NB4 (cell line): Measurements from ENCODE around the gene PTPN1.

Source experiments
- DNase-seq: peaks from one replicate; pipeline ENCODE4 v3.0.0; 2010; ENCODE audit warnings: low read depth
- H3K4me3 ChIP-seq: one replicate; pipeline ENCODE4 v1.5.1; 2011; ENCODE audit warnings: mild to moderate bottlenecking, low read depth, low read length, moderate library complexity
- MAX ChIP-seq: IDR thresholded peaks from 2 replicates; pipeline ENCODE4 v1.6.1; 2011; ENCODE audit warnings: low read depth, low read length
- MYC ChIP-seq: IDR thresholded peaks from 2 replicates; pipeline ENCODE4 v1.6.1; 2011; ENCODE audit warnings: low read depth, low read length
- POLR2A ChIP-seq: IDR thresholded peaks from 2 replicates; pipeline ENCODE4 v1.6.1; 2011; ENCODE audit warnings: mild to moderate bottlenecking; ENCODE audit not compliant: insufficient read length; ENCODE audit errors: extremely low read depth
- TF ChIP-seq, protein P1 (sequence below): IDR thresholded peaks from one replicate; pipeline ENCODE4 v1.5.1; 2012; ENCODE audit warnings: low read depth, low read length

PTPN1 gene

DNA sequence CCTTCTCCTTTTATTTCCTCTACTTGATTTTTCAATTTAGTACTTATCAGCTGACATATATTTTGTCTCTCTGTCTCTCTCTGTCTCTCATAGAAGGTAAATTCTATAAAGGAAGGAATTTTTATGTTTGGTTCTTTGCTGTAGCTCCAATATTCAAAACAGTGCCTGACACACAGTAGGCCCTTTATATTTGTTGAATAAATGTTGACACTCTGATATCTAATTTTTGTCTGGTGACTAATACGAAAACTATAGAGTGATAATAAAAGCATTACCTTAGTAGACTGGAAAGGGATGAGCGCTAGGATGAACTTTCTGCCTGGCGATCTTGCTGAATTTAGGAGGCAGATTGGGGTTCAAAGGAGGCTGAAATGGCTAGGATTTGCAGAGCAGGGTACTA lies 42.8 kb downstream of the PTPN1 start:
- TF ChIP-seq MAX, result no peak
- TF ChIP-seq, protein P1, sequence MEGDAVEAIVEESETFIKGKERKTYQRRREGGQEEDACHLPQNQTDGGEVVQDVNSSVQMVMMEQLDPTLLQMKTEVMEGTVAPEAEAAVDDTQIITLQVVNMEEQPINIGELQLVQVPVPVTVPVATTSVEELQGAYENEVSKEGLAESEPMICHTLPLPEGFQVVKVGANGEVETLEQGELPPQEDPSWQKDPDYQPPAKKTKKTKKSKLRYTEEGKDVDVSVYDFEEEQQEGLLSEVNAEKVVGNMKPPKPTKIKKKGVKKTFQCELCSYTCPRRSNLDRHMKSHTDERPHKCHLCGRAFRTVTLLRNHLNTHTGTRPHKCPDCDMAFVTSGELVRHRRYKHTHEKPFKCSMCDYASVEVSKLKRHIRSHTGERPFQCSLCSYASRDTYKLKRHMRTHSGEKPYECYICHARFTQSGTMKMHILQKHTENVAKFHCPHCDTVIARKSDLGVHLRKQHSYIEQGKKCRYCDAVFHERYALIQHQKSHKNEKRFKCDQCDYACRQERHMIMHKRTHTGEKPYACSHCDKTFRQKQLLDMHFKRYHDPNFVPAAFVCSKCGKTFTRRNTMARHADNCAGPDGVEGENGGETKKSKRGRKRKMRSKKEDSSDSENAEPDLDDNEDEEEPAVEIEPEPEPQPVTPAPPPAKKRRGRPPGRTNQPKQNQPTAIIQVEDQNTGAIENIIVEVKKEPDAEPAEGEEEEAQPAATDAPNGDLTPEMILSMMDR, result no peak
- no peak for TF ChIP-seq POLR2A
- TF ChIP-seq MYC, result no peak
- DNase-seq, result no peak

GRCh38 chr20:50554694-50555579 lies 44.8 kb downstream of the PTPN1 start:
- no peak overlapping the region for H3K4me3 ChIP-seq
- TF ChIP-seq MAX (no peak), MYC (no peak), POLR2A (no peak)
- TF ChIP-seq, protein P1, result no peak
- DNase-seq, result no peak

More for the DNA sequence above, 42.8 kb downstream of the PTPN1 start:
- H3K4me3 ChIP-seq, result no peak overlapping the region

GRCh38 chr20:50555662-50556061 lies 45.5 kb downstream of the PTPN1 start:
- H3K4me3 ChIP-seq, result no peak overlapping the region
- no peak for TF ChIP-seq POLR2A
- no peak for DNase-seq

- H3K4me3 ChIP-seq, result no peak overlapping the region
- TF ChIP-seq POLR2A, result no peak
- TF ChIP-seq MAX, result no peak
- no peak for TF ChIP-seq MYC
- TF ChIP-seq, protein P1, result no peak
- DNase-seq, result no peak
Measured at GRCh38 chr20:50557549-50558134, 47.5 kb downstream of the PTPN1 start.

GRCh38 chr20:50558483-50558925 lies 48.3 kb downstream of the PTPN1 start:
- DNase-seq, result no peak
- H3K4me3 ChIP-seq, result no peak overlapping the region
- TF ChIP-seq MAX (no peak), MYC (no peak), POLR2A (no peak)
- TF ChIP-seq, protein P1, result no peak

DNA sequence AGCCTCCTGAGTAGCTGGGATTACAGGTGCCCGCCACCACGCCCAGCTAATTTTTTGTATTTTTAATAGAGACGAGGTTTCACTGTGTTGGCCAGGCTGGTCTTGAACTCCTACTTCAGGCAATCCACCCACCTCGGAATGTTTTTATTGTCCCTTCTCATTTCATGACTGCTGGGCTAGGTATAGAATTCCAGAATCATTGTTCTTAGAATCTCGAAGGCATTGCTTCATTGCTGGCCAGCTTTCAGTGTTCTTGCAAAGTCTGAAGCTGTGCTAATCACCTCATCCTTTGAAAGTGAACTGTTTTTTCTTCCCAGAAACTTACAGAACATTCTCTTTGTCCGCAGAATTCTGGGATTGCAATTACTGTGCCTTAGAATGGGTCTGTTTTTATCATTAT lies 49.0 kb downstream of the PTPN1 start:
- TF ChIP-seq POLR2A (no peak), MAX (no peak), MYC (no peak)
- TF ChIP-seq, protein P1, result no peak
- DNase-seq, result no peak
- no peak overlapping the region for H3K4me3 ChIP-seq
